ENCODE results near the gene PDE5A.
"Not testable (repeated sequence)": the region's sequence is repeated elsewhere in the genome, so short reads cannot be mapped to it uniquely, and the experiment has no call there.

PDE5A gene

GRCh38 chr4:119471259-119471658, 157.3 kb downstream of the PDE5A start:
- Histone ChIP-seq H3K4me3 (ENCODE audit: insufficient read depth, low read length, poor library complexity, severe bottlenecking) (no peak overlapping the region), H3K27ac (ENCODE audit: low read depth, low read length) (no peak overlapping the region), H3K9me3 (ENCODE audit: insufficient read depth, low read length) (no peaks in the 10 kb centered on the region), H4K20me1 (ENCODE audit: low read depth, low read length) (no peaks in the 10 kb centered on the region), H3K36me3 (ENCODE audit: low read length) (no peaks in the 10 kb centered on the region), H3F3A (ENCODE audit: insufficient read depth) (no peaks in the 10 kb centered on the region), H3K27me3 (ENCODE audit: low read length) (no peaks in the 10 kb centered on the region), H2AFZ (ENCODE audit: low read depth, low read length, severe bottlenecking) (no peak overlapping the region), H3K4me2 (ENCODE audit: low read depth, low read length, poor library complexity, severe bottlenecking) (no peak overlapping the region), H3K9ac (ENCODE audit: low read length) (no peak overlapping the region), H3K9me2 (replicated peaks; ENCODE audit: insufficient read depth, low read length) (no peaks in the 10 kb centered on the region), H3K79me2 (ENCODE audit: insufficient read depth, low read length) (no peaks in the 10 kb centered on the region)
- TF ChIP-seq, protein P1, sequence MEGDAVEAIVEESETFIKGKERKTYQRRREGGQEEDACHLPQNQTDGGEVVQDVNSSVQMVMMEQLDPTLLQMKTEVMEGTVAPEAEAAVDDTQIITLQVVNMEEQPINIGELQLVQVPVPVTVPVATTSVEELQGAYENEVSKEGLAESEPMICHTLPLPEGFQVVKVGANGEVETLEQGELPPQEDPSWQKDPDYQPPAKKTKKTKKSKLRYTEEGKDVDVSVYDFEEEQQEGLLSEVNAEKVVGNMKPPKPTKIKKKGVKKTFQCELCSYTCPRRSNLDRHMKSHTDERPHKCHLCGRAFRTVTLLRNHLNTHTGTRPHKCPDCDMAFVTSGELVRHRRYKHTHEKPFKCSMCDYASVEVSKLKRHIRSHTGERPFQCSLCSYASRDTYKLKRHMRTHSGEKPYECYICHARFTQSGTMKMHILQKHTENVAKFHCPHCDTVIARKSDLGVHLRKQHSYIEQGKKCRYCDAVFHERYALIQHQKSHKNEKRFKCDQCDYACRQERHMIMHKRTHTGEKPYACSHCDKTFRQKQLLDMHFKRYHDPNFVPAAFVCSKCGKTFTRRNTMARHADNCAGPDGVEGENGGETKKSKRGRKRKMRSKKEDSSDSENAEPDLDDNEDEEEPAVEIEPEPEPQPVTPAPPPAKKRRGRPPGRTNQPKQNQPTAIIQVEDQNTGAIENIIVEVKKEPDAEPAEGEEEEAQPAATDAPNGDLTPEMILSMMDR (IDR thresholded peaks at IDR 0.05; ENCODE audit: insufficient read depth, low read length, poor library complexity, severe bottlenecking): no peak
- no peak for TF ChIP-seq EZH2phosphoT487 (conservative IDR thresholded peaks at IDR 0.05; ENCODE audit: low read length)

- not testable (repeated sequence) for H3K79me2 ChIP-seq (ENCODE audit: insufficient read depth, low read length); H3K36me3 ChIP-seq (ENCODE audit: low read length); H3K9me2 ChIP-seq (replicated peaks; ENCODE audit: insufficient read depth, low read length); H3K27ac ChIP-seq (ENCODE audit: low read depth, low read length); H2AFZ ChIP-seq (ENCODE audit: low read depth, low read length, severe bottlenecking); H3K9me3 ChIP-seq (ENCODE audit: insufficient read depth, low read length); H3K4me2 ChIP-seq (ENCODE audit: low read depth, low read length, poor library complexity, severe bottlenecking); H3K9ac ChIP-seq (ENCODE audit: low read length); H4K20me1 ChIP-seq (ENCODE audit: low read depth, low read length); H3F3A ChIP-seq (ENCODE audit: insufficient read depth); H3K27me3 ChIP-seq (ENCODE audit: low read length); H3K4me3 ChIP-seq (ENCODE audit: insufficient read depth, low read length, poor library complexity, severe bottlenecking)
Measured at GRCh38 chr4:119470737-119471063, 157.9 kb downstream of the PDE5A start.

GRCh38 chr4:119470021-119470736, 158.4 kb downstream of the PDE5A start:
- not testable (repeated sequence) for H3K9me3 ChIP-seq (ENCODE audit: insufficient read depth, low read length); H3K9ac ChIP-seq (ENCODE audit: low read length); H3K4me2 ChIP-seq (ENCODE audit: low read depth, low read length, poor library complexity, severe bottlenecking); H3K4me3 ChIP-seq (ENCODE audit: insufficient read depth, low read length, poor library complexity, severe bottlenecking); H3K27ac ChIP-seq (ENCODE audit: low read depth, low read length); H3K79me2 ChIP-seq (ENCODE audit: insufficient read depth, low read length); H4K20me1 ChIP-seq (ENCODE audit: low read depth, low read length); H2AFZ ChIP-seq (ENCODE audit: low read depth, low read length, severe bottlenecking); H3F3A ChIP-seq (ENCODE audit: insufficient read depth); H3K27me3 ChIP-seq (ENCODE audit: low read length); H3K36me3 ChIP-seq (ENCODE audit: low read length); H3K9me2 ChIP-seq (replicated peaks; ENCODE audit: insufficient read depth, low read length)

GRCh38 chr4:119469039-119469438, 159.6 kb downstream of the PDE5A start:
- H3K9ac ChIP-seq (ENCODE audit: low read length); H3K27ac ChIP-seq (ENCODE audit: low read depth, low read length); H3F3A ChIP-seq (ENCODE audit: insufficient read depth); H3K27me3 ChIP-seq (ENCODE audit: low read length); H3K4me2 ChIP-seq (ENCODE audit: low read depth, low read length, poor library complexity, severe bottlenecking); H3K79me2 ChIP-seq (ENCODE audit: insufficient read depth, low read length); H3K36me3 ChIP-seq (ENCODE audit: low read length); H3K9me3 ChIP-seq (ENCODE audit: insufficient read depth, low read length); H3K4me3 ChIP-seq (ENCODE audit: insufficient read depth, low read length, poor library complexity, severe bottlenecking); H3K9me2 ChIP-seq (replicated peaks; ENCODE audit: insufficient read depth, low read length); H2AFZ ChIP-seq (ENCODE audit: low read depth, low read length, severe bottlenecking); H4K20me1 ChIP-seq (ENCODE audit: low read depth, low read length): not testable (repeated sequence)

DNA sequence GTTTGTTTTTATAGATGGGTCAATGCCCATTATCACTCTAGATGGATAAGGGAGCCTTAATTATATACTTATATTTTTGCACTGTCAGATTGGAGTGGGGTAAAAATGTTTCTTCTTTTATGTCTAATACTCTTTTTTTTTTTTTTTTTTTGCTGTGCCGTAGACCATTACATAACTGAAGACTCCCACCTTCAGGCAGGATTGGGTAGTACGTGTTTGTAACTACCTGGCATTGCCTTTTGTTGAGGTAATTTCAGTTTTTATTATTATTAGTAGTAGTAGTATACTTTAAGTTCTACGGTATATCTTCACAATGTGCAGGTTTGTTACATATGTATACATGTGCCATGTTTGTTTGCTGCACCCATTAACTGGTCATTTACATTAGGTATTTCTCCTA, 165.9 kb downstream of the PDE5A start:
- H3K79me2 ChIP-seq (ENCODE audit: insufficient read depth, low read length); H3K4me3 ChIP-seq (ENCODE audit: insufficient read depth, low read length, poor library complexity, severe bottlenecking); H3K27me3 ChIP-seq (ENCODE audit: low read length); H3F3A ChIP-seq (ENCODE audit: insufficient read depth); H3K36me3 ChIP-seq (ENCODE audit: low read length); H3K9me2 ChIP-seq (replicated peaks; ENCODE audit: insufficient read depth, low read length); H3K27ac ChIP-seq (ENCODE audit: low read depth, low read length); H3K9me3 ChIP-seq (ENCODE audit: insufficient read depth, low read length); H3K9ac ChIP-seq (ENCODE audit: low read length); H4K20me1 ChIP-seq (ENCODE audit: low read depth, low read length); H3K4me2 ChIP-seq (ENCODE audit: low read depth, low read length, poor library complexity, severe bottlenecking); H2AFZ ChIP-seq (ENCODE audit: low read depth, low read length, severe bottlenecking): not testable (repeated sequence)

DNA sequence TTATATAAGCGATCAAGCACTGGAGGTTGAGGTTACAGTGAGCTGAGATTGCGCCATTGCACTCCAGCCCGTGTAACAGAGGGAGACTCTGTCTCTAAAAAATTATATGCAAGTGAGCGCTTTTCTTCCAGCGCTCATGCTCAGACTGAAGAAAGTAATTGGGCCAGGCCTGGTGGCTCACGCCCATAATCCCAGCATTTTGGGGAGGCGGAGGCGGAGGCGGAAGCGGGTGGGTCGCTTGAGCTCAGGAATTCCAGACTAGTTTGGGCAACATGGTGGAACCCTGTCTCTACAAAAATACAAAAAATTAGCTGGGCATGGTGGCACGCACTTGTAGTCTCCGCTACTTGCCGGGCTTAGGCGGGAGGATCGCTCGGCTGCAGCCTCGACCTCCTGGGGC, 172.9 kb downstream of the PDE5A start:
- not testable (repeated sequence) for H3K27ac ChIP-seq (ENCODE audit: low read depth, low read length); H3K27me3 ChIP-seq (ENCODE audit: low read length); H4K20me1 ChIP-seq (ENCODE audit: low read depth, low read length); H3K79me2 ChIP-seq (ENCODE audit: insufficient read depth, low read length); H2AFZ ChIP-seq (ENCODE audit: low read depth, low read length, severe bottlenecking); H3F3A ChIP-seq (ENCODE audit: insufficient read depth); H3K9me2 ChIP-seq (replicated peaks; ENCODE audit: insufficient read depth, low read length); H3K36me3 ChIP-seq (ENCODE audit: low read length); H3K9me3 ChIP-seq (ENCODE audit: insufficient read depth, low read length)
- Histone ChIP-seq H3K4me3 (ENCODE audit: insufficient read depth, low read length, poor library complexity, severe bottlenecking) (peak overlapping the region; percentile 52), H3K9ac (ENCODE audit: low read length) (peak overlapping the region; percentile 59), H3K4me2 (ENCODE audit: low read depth, low read length, poor library complexity, severe bottlenecking) (peak overlapping the region; percentile 56)

DNA sequence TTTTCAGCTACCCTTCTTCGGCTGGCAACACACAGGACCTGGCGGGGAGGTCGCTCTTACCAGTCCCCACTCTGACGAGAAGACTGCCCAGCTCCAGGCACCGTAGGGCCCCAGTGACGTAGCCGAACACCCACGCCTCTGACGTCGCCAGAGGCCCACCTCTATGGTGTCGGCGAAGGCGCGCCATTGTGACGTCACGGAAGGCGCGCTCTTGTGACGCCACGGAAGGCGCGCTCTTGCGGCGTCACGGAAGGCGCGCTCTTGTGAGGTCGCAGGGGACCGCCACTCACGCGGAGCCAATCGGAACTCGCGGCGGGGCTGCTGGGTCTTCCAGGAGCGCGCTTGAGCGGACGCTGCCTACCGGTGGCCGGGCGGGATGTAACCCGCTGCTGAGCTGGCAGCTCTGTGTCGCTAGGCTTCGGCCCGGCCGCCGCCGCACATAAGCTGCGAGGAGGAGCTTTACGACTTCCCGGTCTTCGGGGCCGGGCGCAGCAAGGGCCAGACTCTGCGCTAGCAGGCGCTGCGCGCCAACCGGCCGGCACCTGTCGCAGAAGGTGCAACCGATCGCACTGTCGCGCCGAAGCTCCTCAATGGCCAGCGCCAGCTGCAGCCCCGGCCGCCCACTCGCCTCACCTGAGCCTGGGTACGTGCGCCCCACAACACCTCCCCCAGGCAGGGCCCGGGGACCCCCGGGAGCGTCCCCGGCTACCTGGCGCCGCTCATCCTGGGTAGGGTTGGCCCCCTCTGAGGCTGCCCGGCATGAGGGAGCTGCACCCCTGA, 173.9 kb downstream of the PDE5A start:
- Histone ChIP-seq H3K27ac (ENCODE audit: low read depth, low read length) (peak overlapping the region; percentile 64), H3K4me2 (ENCODE audit: low read depth, low read length, poor library complexity, severe bottlenecking) (peak overlapping the region; percentile 55), H3K9ac (ENCODE audit: low read length) (peak overlapping the region; percentile 59), H3K4me3 (ENCODE audit: insufficient read depth, low read length, poor library complexity, severe bottlenecking) (peak overlapping the region; percentile 52)
- H3K79me2 ChIP-seq (ENCODE audit: insufficient read depth, low read length); H3K27me3 ChIP-seq (ENCODE audit: low read length); H3K9me3 ChIP-seq (ENCODE audit: insufficient read depth, low read length); H3K9me2 ChIP-seq (replicated peaks; ENCODE audit: insufficient read depth, low read length); H2AFZ ChIP-seq (ENCODE audit: low read depth, low read length, severe bottlenecking); H3K36me3 ChIP-seq (ENCODE audit: low read length); H3F3A ChIP-seq (ENCODE audit: insufficient read depth); H4K20me1 ChIP-seq (ENCODE audit: low read depth, low read length): not testable (repeated sequence)
